ENCODE results near the gene KLHL42. TPM values are rescaled to one million over a fixed set of nuclear protein-coding genes. Genes with fewer than 3 reads are reported as not detected.

The KLHL42 gene
- total RNA-seq, 1 experiment from 2014 or later, result 74.2 TPM

GRCh38 chr12:27822076-27822712, 42.2 kb downstream of the KLHL42 start:
- TF ChIP-seq, protein P1, sequence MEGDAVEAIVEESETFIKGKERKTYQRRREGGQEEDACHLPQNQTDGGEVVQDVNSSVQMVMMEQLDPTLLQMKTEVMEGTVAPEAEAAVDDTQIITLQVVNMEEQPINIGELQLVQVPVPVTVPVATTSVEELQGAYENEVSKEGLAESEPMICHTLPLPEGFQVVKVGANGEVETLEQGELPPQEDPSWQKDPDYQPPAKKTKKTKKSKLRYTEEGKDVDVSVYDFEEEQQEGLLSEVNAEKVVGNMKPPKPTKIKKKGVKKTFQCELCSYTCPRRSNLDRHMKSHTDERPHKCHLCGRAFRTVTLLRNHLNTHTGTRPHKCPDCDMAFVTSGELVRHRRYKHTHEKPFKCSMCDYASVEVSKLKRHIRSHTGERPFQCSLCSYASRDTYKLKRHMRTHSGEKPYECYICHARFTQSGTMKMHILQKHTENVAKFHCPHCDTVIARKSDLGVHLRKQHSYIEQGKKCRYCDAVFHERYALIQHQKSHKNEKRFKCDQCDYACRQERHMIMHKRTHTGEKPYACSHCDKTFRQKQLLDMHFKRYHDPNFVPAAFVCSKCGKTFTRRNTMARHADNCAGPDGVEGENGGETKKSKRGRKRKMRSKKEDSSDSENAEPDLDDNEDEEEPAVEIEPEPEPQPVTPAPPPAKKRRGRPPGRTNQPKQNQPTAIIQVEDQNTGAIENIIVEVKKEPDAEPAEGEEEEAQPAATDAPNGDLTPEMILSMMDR (conservative IDR thresholded peaks at IDR 0.05; ENCODE audit: low read depth, low read length), result no peak
- no peak for TF ChIP-seq EZH2phosphoT487 (IDR thresholded peaks at IDR 0.05; ENCODE audit: borderline replicate concordance, low read length)
- TF ChIP-seq EZH2 (IDR thresholded peaks at IDR 0.05; ENCODE audit: low read length, unreplicated experiment), result no peak
- ATAC-seq (peak; percentile 96), DNase-seq (peak; percentile 99)
- H3K79me2 ChIP-seq (ENCODE audit: low read length), result no peaks in the 10 kb centered on the region
- no peaks in the 10 kb centered on the region for H3K9me3 ChIP-seq (ENCODE audit: low read length)
- no peaks in the 10 kb centered on the region for H3K27me3 ChIP-seq (ENCODE audit: low read length)
- H3K27ac ChIP-seq (ENCODE audit: low read length), result peak overlapping the region; percentile 95
- peaks cover 13% of the 10 kb centered on the region for H3F3A ChIP-seq (ENCODE audit: low read length, unreplicated experiment)
- no peaks in the 10 kb centered on the region for H4K20me1 ChIP-seq (ENCODE audit: low read length)
- H2AFZ ChIP-seq (ENCODE audit: low read length), result peak overlapping the region; percentile 70
- no TSS peak for BruUV-seq (replicated peaks)
- no peaks in the 10 kb centered on the region for H3K9me2 ChIP-seq (replicated peaks; ENCODE audit: low read length)
- ChIA-PET CTCF (interaction anchor here (0.6 to 1.8 kb wide), 10 partner anchors 17 to 89 kb away, joined by 3 to 25 read pairs (median 5); partner anchors contain the start of genes KLHL42 and MANSC4), POLR2A (ENCODE audit: unreplicated experiment) (interaction anchor here (0.5 to 1.0 kb wide), 9 partner anchors 17 to 800 kb away, joined by 3 to 14 read pairs (median 4); partner anchors contain the start of genes KLHL42 and MANSC4)
- H3K9ac ChIP-seq (ENCODE audit: low read length), result peak overlapping the region; percentile 80
- H3K4me2 ChIP-seq (ENCODE audit: low read length), result peak overlapping the region; percentile 83
- H3K4me3 ChIP-seq (ENCODE audit: low read length), result peak overlapping the region; percentile 57
- no peaks in the 10 kb centered on the region for H3K36me3 ChIP-seq (ENCODE audit: low read depth, low read length)
- intact Hi-C loops (cut with micrococcal nuclease), result loop anchor here (1.0 to 5.0 kb wide), 3 partner anchors 41 to 120 kb away; no protein-coding TSS in a partner anchor
- peaks cover 37% of the 10 kb centered on the region for H3K4me1 ChIP-seq (ENCODE audit: insufficient read depth, low read length)

DNA sequence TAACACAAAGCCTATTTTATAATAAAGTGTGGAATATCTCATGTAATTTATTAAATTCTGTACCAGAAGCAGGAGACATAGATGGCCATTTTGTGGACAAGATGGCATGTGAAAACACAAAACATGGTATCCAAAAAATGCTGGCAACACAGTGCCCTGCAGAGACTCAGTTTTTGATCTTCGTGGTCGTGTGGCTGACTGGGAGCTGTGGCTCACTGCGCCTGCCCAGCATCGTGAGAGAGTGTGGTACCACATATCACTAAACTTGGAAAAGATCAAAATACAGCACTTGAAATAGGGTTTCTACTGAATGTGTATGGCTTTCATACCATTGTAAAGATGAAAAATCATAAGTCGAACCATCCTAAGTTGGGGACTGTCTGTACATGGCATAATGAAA, 43.0 kb downstream of the KLHL42 start:
- BruUV-seq (replicated peaks), result no TSS peak
- ChIA-PET CTCF (no interaction called here), POLR2A (ENCODE audit: unreplicated experiment) (no interaction called here)
- Histone ChIP-seq H3K9me2 (replicated peaks; ENCODE audit: low read length) (no peaks in the 10 kb centered on the region), H3K79me2 (ENCODE audit: low read length) (no peaks in the 10 kb centered on the region), H3K36me3 (ENCODE audit: low read depth, low read length) (no peaks in the 10 kb centered on the region), H3K9ac (ENCODE audit: low read length) (peak overlapping the region; percentile 42; the same call in 1 of the 2 replicates), H2AFZ (ENCODE audit: low read length) (peak overlapping the region; percentile 3; the same call in 1 of the 2 replicates), H3K4me2 (ENCODE audit: low read length) (peak overlapping the region; percentile 83), H3K9me3 (ENCODE audit: low read length) (no peaks in the 10 kb centered on the region), H3F3A (ENCODE audit: low read length, unreplicated experiment) (peaks cover 13% of the 10 kb centered on the region), H3K4me3 (ENCODE audit: low read length) (peak overlapping the region; percentile 57), H4K20me1 (ENCODE audit: low read length) (no peaks in the 10 kb centered on the region), H3K4me1 (ENCODE audit: insufficient read depth, low read length) (peaks cover 37% of the 10 kb centered on the region), H3K27ac (ENCODE audit: low read length) (peak overlapping the region; percentile 95), H3K27me3 (ENCODE audit: low read length) (no peaks in the 10 kb centered on the region)
- no peak for DNase-seq
- no peak for ATAC-seq
- TF ChIP-seq EZH2phosphoT487 (IDR thresholded peaks at IDR 0.05; ENCODE audit: borderline replicate concordance, low read length) (no peak), EZH2 (IDR thresholded peaks at IDR 0.05; ENCODE audit: low read length, unreplicated experiment) (no peak)
- TF ChIP-seq, protein P1 (conservative IDR thresholded peaks at IDR 0.05; ENCODE audit: low read depth, low read length), result no peak
- intact Hi-C loops (cut with micrococcal nuclease), result loop anchor here (5.0 kb wide), 1 partner anchor 119 kb away; no protein-coding TSS in a partner anchor

Data from PC-3 (cell line).